ENCODE data around the gene TIE1.

GRCh38 chr1:43360616-43361015, 59.8 kb downstream of the TIE1 start:
- TF ChIP-seq CTCF (IDR thresholded peaks at IDR 0.05; ENCODE audit: low read depth, low read length) = no peak
- TF ChIP-seq MAX (IDR thresholded peaks at IDR 0.05; ENCODE audit: low read depth, low read length) = no peak

All from NB4 (cell line).